Measurements from ENCODE around the gene HEXIM1.

Gene HEXIM1

GRCh38 chr17:45148183-45149036, at the start of gene HEXIM1:
TSS of gene HEXIM1 (plus strand) at chr17:45148475. CDS start at chr17:45149191, 716 bp downstream.
- TF ChIP-seq CTCF (IDR thresholded peaks at IDR 0.05; ENCODE audit: low read depth, low read length, missing control alignments) = no peak
- peak; percentile 97 for DNase-seq (ENCODE audit: extremely low read depth, low read depth)
- H3K4me3 ChIP-seq (replicated peaks; ENCODE audit: low read depth, low read length) = peak within 1 kb of the TSS; percentile 89

GRCh38 chr17:45098869-45099616, 49.2 kb upstream of the HEXIM1 start:
- DNase-seq (ENCODE audit: extremely low read depth, low read depth) = no peak
- H3K4me3 ChIP-seq (replicated peaks; ENCODE audit: low read depth, low read length) = no peak overlapping the region
- TF ChIP-seq CTCF (IDR thresholded peaks at IDR 0.05; ENCODE audit: low read depth, low read length, missing control alignments) = peak; percentile 88

GRCh38 chr17:45101546-45101882, 46.8 kb upstream of the HEXIM1 start:
- TF ChIP-seq CTCF (IDR thresholded peaks at IDR 0.05; ENCODE audit: low read depth, low read length, missing control alignments) = no peak
- no peak overlapping the region for H3K4me3 ChIP-seq (replicated peaks; ENCODE audit: low read depth, low read length)
- no peak for DNase-seq (ENCODE audit: extremely low read depth, low read depth)

GRCh38 chr17:45101883-45102811, 46.1 kb upstream of the HEXIM1 start:
- DNase-seq (ENCODE audit: extremely low read depth, low read depth) = no peak
- no peak overlapping the region for H3K4me3 ChIP-seq (replicated peaks; ENCODE audit: low read depth, low read length)
- no peak for TF ChIP-seq CTCF (IDR thresholded peaks at IDR 0.05; ENCODE audit: low read depth, low read length, missing control alignments)

- no peak for TF ChIP-seq CTCF (IDR thresholded peaks at IDR 0.05; ENCODE audit: low read depth, low read length, missing control alignments)
- no peak overlapping the region for H3K4me3 ChIP-seq (replicated peaks; ENCODE audit: low read depth, low read length)
- no peak for DNase-seq (ENCODE audit: extremely low read depth, low read depth)
Measured at GRCh38 chr17:45102856-45103255, 45.4 kb upstream of the HEXIM1 start.

- no peak for TF ChIP-seq CTCF (IDR thresholded peaks at IDR 0.05; ENCODE audit: low read depth, low read length, missing control alignments)
- DNase-seq (ENCODE audit: extremely low read depth, low read depth) = no peak
- H3K4me3 ChIP-seq (replicated peaks; ENCODE audit: low read depth, low read length) = no peak overlapping the region
Measured at GRCh38 chr17:45103269-45103795, 44.9 kb upstream of the HEXIM1 start.

Data from HFF-Myc (cell line).